Endothelial cell of umbilical vein (primary cell): Measurements from ENCODE around the gene YWHAG. TPM values are rescaled to one million over a fixed set of nuclear protein-coding genes. Genes with fewer than 3 reads are reported as not detected.

Source experiments
- BruUV-seq: library from RNA; stranded (reverse); fragments of 400-500 nt; replicated peaks from 2 replicates; lab custom pipeline; 2021; lab: Mats Ljungman, UMichigan
- CTCF ChIA-PET: fragments of 300-600, 350-600 bp; sonication (Branson Sonifier 250); formaldehyde crosslinking; loops from one replicate; lab custom pipeline; 2021; ENCODE audit warnings: antibody characterized with exemption, inconsistent platforms; lab: Charles Lee
- POLR2A ChIA-PET: fragments of 300-600, 350-600 bp; sonication (Branson Sonifier 250); formaldehyde crosslinking; loops from one replicate; lab custom pipeline; 2021; ENCODE audit warnings: antibody characterized with exemption, inconsistent platforms; lab: Charles Lee
- DNase-seq: peaks from one replicate; pipeline ENCODE4 v3.0.0-alpha.2; 2011; ENCODE audit warnings: low read depth, low spot score
- FAIRE-seq: peaks from 2 replicates; lab custom pipeline; 2011; peaks lifted over from hg19 to GRCh38; lab: Jason Lieb, UNC
- H2AFZ ChIP-seq: 2 replicates; pipeline ENCODE4 v1.6.0; 2012; ENCODE audit warnings: low read depth, low read length, control low read depth, inconsistent platforms
- H3K27ac ChIP-seq: 2 replicates; pipeline ENCODE4 v1.5.1; 2011; ENCODE audit warnings: low read depth, mild to moderate bottlenecking, control low read depth, low read length, moderate library complexity; ENCODE audit not compliant: insufficient read depth
- H3K27me3 ChIP-seq, 2 experiments: 2 replicates each; pipeline versions ENCODE4 v1.6.0 to v1.6.1; 2011; ENCODE audit warnings: low read length in 2 of 2, mixed read lengths in 1 of 2; ENCODE audit not compliant: control insufficient read depth in 2 of 2, insufficient read depth in 2 of 2
- H3K36me3 ChIP-seq, 2 experiments: 2 replicates in 1 of 2; 3 replicates in 1 of 2; pipeline ENCODE4 v1.5.1; 2011; ENCODE audit warnings: low read length in 2 of 2, mild to moderate bottlenecking in 1 of 2, moderate library complexity in 1 of 2; ENCODE audit not compliant: control insufficient read depth in 2 of 2, insufficient read depth in 2 of 2; ENCODE audit errors: extremely low read depth in 1 of 2
- H3K4me1 ChIP-seq: 3 replicates; pipeline ENCODE4 v1.5.1; 2011; ENCODE audit warnings: mild to moderate bottlenecking, low read length; ENCODE audit not compliant: control insufficient read depth, insufficient read depth; ENCODE audit errors: extremely low read depth
- H3K4me2 ChIP-seq: 2 replicates; pipeline ENCODE4 v1.6.1; 2011; ENCODE audit warnings: low read length, control low read depth, mixed read lengths; ENCODE audit not compliant: insufficient read depth
- H3K4me3 ChIP-seq, 3 experiments: fragments of 200-600 bp in 1 of 3; sonication (generic), shearing (Covaris generic) in 1 of 3; replicated peaks in 1 of 3; 2 replicates each; pipeline ENCODE4 v1.5.1; 2011 to 2016; ENCODE audit warnings: control low read depth in 3 of 3, low read length in 3 of 3, mild to moderate bottlenecking in 2 of 3, inconsistent platforms in 1 of 3, low read depth in 1 of 3, moderate library complexity in 1 of 3; ENCODE audit not compliant: insufficient read depth in 1 of 3
- H3K79me2 ChIP-seq: 2 replicates; pipeline ENCODE4 v1.6.0; 2012; ENCODE audit warnings: low read length, inconsistent platforms; ENCODE audit not compliant: control insufficient read depth, insufficient read depth
- H3K9ac ChIP-seq: replicated peaks from 2 replicates; pipeline ENCODE3; 2011; ENCODE audit warnings: low read length, control low read depth; ENCODE audit not compliant: insufficient read depth; ENCODE audit errors: extremely low read depth
- H3K9me1 ChIP-seq: replicated peaks from 3 replicates; pipeline ENCODE4 v1.6.0; 2011; ENCODE audit warnings: mild to moderate bottlenecking, low read length; ENCODE audit not compliant: control insufficient read depth, insufficient read depth; ENCODE audit errors: extremely low read depth
- H3K9me3 ChIP-seq: replicated peaks from 2 replicates; pipeline ENCODE4 v1.5.1; 2012; ENCODE audit warnings: low read length, inconsistent platforms; ENCODE audit not compliant: control insufficient read depth, insufficient read depth
- H4K20me1 ChIP-seq: replicated peaks from 2 replicates; pipeline ENCODE3; 2011; ENCODE audit warnings: mild to moderate bottlenecking, low read length; ENCODE audit not compliant: control insufficient read depth, insufficient read depth; ENCODE audit errors: extremely low read depth
- CTCF ChIP-seq, 2 donors: IDR thresholded peaks; 1 replicate in 1 of 2; 2 replicates in 1 of 2; pipeline ENCODE4 v1.5.1; 2011; ENCODE audit warnings: low read length in 2 of 2, mild to moderate bottlenecking in 2 of 2, moderate library complexity in 2 of 2, control low read depth in 1 of 2, inconsistent platforms in 1 of 2, low read depth in 1 of 2; ENCODE audit not compliant: insufficient read depth in 1 of 2; ENCODE audit errors: extremely low read depth in 1 of 2
- EZH2 ChIP-seq: IDR thresholded peaks from 2 replicates; pipeline ENCODE4 v1.6.1; 2012; ENCODE audit warnings: borderline replicate concordance, low read depth, mild to moderate bottlenecking, moderate library complexity, low read length, inconsistent platforms; ENCODE audit not compliant: severe bottlenecking
- FOS ChIP-seq: IDR thresholded peaks from 2 replicates; pipeline ENCODE4 v1.6.1; 2011; ENCODE audit warnings: mild to moderate bottlenecking, low read length, moderate library complexity, borderline replicate concordance; ENCODE audit not compliant: insufficient read depth
- GATA2 ChIP-seq: IDR thresholded peaks from 2 replicates; pipeline ENCODE4 v1.7.0; 2011; ENCODE audit warnings: low read depth, mild to moderate bottlenecking, moderate library complexity, mixed read lengths, low read length; ENCODE audit not compliant: insufficient read length, insufficient read depth
- JUN ChIP-seq: IDR thresholded peaks from 2 replicates; pipeline ENCODE4 v1.6.1; 2011; ENCODE audit warnings: borderline replicate concordance, low read depth; ENCODE audit not compliant: insufficient read length, insufficient read depth
- MAX ChIP-seq: IDR thresholded peaks from 2 replicates; pipeline ENCODE4 v1.6.1; 2011; ENCODE audit not compliant: insufficient read depth, insufficient read length
- MYC ChIP-seq: IDR thresholded peaks from one replicate; pipeline ENCODE4 v1.6.1; 2011; ENCODE audit warnings: mild to moderate bottlenecking, low read depth, low read length
- POLR2A ChIP-seq: IDR thresholded peaks from 2 replicates; pipeline ENCODE4 v1.6.1; 2012; ENCODE audit warnings: low read depth, mild to moderate bottlenecking, control low read depth, low read length
- POLR2AphosphoS5 ChIP-seq: IDR thresholded peaks from 2 replicates; pipeline ENCODE4 v1.6.1; 2012; ENCODE audit warnings: low read depth, mild to moderate bottlenecking, control low read depth, low read length, moderate library complexity; ENCODE audit not compliant: insufficient read depth
- dilution Hi-C: fragments of 300-500 bp; cut with MboI; formaldehyde crosslinking; loops from one replicate; pipeline ENCODE4 v1.15.0; 2019; ENCODE audit warnings: low sequenced_read_pairs; ENCODE audit not compliant: extremely low pct_ligation_motif_present
- intact Hi-C: fragments of 100-400 bp; cut with micrococcal nuclease; formaldehyde crosslinking; loops from one replicate; pipeline ENCODE4 v1.10.0; 2022
- polyA plus RNA-seq, 4 experiments: library from polyadenylated mRNA; depleted of rRNA in 3 of 4; stranded (reverse) in 3 of 4; unstranded in 1 of 4; fragments of >200 nt; gene quantifications; 2 replicates each; pipeline versions ENCODE4 v1.2.1 to v1.2.3, GENCODE V29; 2011 to 2012; ENCODE audit warnings: missing spikeins in 1 of 4
- total RNA-seq: library from RNA; stranded (reverse); gene quantifications from 2 replicates; pipeline ENCODE4 v1.2.3, GENCODE V29; 2021

YWHAG gene
- total and polyA plus RNA-seq, 2 donors (not counting 3 experiments of a cell fraction or from before 2014, with no cell fraction given), result 55.6 to 205 TPM

- no peak overlapping the region for H3K9ac ChIP-seq
- intact Hi-C loops, result no loop called here
- BruUV-seq, result no TSS peak
- H3K9me1 ChIP-seq, result no peaks in the 10 kb centered on the region
- no peak for DNase-seq
- H3K4me1 ChIP-seq, result peaks cover 9% of the 10 kb centered on the region
- H3K27me3 ChIP-seq, result no peaks in the 10 kb centered on the region
- TF ChIP-seq CTCF (IDR thresholded peaks at IDR 0.05; ENCODE audit: extremely low read depth in 1 of 2, insufficient read depth in 1 of 2, low read depth in 1 of 2, low read length in 2 of 2) (no peak), MYC (no peak), MAX (no peak), POLR2A (no peak), EZH2 (no peak), JUN (no peak), FOS (no peak), GATA2 (no peak), POLR2AphosphoS5 (no peak)
- no peak for FAIRE-seq
- H3K36me3 ChIP-seq, result peaks cover 9 to 16% of the 10 kb centered on the region in 2 experiments
- no peaks in the 10 kb centered on the region for H3K9me3 ChIP-seq
- no peak overlapping the region for H3K4me2 ChIP-seq
- POLR2A ChIA-PET, result no interaction called here
- peaks cover 16% of the 10 kb centered on the region for H4K20me1 ChIP-seq
- no peak overlapping the region for H3K4me3 ChIP-seq
- H3K79me2 ChIP-seq, result peaks cover 94% of the 10 kb centered on the region
- dilution Hi-C loops, result no loop called here
- H2AFZ ChIP-seq, result no peak overlapping the region
- no peak overlapping the region for H3K27ac ChIP-seq
- CTCF ChIA-PET, result no interaction called here
Observed at GRCh38 chr7:76329479-76329878, 29.3 kb downstream of the YWHAG start.
